HG03280 (cell line): ENCODE data around the gene TULP1.

Source experiments
- ATAC-seq: cut with Tn5 transposase; IDR thresholded peaks from one replicate; pipeline ENCODE4 v1.9.1; 2021; ENCODE audit warnings: mild to moderate bottlenecking, moderate library complexity; ENCODE audit not compliant: unreplicated experiment

The TULP1 gene

DNA sequence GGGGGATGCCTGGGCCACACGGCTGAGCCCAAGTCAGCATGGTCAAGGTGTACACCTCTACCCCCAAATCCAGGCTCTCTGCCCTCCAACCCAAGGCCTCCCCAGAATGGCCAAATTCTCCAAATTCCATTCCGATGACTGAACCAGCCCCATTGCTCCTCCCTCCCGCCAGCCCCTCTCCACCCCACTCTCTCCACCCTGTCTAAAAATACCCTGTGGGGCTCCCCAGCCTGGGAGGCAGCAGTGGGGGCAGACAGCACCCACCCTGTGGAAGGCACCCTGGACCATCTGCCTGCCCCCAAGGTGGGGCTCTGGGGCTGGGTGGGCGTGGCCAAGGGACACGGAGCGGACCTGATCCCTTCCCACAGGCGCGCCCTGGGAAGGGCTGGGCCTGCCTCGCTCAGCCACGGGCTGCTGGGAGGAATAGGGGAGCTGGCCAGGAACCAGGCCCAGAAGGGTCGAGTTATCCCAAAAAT is 27.3 kb downstream of the TULP1 start:
- ATAC-seq = no peak

DNA sequence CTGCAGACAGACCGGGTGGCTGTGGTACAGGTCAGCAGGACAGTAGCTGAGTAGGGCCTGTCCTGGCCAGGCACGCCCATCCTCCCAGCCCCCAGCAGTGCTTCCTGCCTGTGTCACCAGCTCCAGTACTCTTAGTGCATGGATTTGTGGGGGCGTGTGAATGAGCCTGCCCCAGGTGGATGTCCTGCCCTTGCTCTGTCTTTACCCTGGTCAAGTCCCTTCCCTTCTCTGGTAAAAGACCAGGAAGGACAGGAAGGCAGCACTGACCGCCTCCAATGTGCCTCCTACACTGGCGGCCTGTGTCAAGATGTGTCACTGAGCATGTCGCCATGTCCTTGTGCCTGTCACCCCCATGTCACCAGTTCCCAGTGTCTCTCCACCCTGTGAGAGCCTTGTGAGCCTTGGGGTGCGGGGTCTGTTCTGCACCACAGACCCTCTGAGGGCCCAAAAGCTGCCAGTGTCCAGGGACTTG is 27.7 kb downstream of the TULP1 start:
- ATAC-seq = no peak

DNA sequence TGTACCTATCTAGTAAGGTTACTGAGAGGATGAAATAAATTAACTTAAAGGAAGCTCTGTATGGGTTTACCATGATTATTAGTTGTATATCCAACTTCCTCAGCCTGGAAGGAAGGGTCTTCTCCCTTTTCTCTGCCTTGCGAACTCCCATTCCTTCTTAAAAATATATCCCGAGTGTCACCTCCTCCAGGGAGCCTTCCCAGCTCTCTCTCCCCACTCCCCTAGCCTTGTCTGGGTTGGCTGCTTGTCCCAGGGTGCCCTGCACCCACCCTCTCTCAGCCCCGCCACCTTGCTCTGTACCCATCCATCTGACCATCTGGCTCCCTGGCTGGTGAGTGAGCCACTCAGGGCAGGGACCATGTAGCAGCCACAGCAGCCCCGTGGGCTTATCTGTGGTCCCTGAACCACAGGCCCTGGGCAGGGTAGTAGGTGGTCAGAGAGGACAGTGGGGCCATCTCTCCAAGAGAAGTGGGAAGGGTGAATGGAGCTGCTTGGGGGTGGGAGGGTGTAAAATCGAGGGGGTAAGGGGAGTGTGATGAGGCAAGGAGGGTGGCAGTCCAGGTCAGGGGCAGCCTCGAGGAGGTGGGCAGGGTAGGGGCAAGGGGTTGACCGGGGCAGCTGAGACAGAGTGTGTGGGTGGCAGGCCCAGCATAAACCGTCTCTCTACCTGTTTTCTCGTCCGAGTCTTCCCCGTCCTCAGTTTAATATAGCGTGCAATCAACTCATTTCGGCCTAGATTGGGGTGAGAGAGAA is 28.6 kb downstream of the TULP1 start:
- ATAC-seq = no peak

- no peak for ATAC-seq
Observed at GRCh38 chr6:35483490-35483889, 29.2 kb downstream of the TULP1 start.

DNA sequence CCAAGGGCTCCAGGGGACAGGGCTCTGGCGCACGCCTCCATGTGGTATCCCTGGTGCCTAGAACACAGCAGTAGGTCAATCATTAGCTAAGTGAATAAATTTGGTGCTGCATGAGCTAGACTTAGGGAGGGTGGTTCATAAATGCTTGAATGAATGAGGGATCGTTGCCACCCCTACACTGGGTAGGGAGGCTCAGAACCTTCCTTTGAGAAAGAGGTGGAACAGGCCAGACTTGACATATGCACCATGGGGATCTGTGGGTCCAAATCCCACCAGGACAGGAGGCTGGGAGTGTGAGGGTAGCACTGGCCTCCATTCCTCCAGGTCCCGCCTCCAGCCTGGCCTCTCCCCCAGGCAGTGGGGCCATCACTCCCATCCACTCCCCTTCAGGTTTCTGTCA is 29.6 kb downstream of the TULP1 start:
- ATAC-seq = no peak

GRCh38 chr6:35481226-35481625 is 31.5 kb downstream of the TULP1 start:
- ATAC-seq = no peak

- no peak for ATAC-seq
Observed at GRCh38 chr6:35480176-35480575, 32.5 kb downstream of the TULP1 start.

DNA sequence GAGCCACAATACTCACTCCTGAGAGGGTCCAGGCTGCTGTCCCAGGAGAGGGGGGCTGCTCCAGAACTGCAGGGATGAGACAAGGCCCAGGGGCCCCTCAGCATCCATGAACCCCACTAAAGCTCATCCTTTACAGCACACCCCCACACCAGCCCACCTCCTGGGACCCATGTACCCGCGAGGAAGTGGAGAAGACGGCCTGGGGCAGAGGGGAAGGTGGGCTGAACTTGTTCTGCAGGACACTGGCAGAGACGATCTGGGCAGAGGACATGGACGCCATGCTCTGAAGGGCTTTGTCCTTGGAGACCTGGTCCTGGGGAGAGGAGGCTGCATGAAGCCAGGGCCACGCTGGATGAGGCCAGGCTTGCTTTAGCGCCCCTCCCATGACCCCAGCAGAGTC is 34.4 kb downstream of the TULP1 start:
- no peak for ATAC-seq

DNA sequence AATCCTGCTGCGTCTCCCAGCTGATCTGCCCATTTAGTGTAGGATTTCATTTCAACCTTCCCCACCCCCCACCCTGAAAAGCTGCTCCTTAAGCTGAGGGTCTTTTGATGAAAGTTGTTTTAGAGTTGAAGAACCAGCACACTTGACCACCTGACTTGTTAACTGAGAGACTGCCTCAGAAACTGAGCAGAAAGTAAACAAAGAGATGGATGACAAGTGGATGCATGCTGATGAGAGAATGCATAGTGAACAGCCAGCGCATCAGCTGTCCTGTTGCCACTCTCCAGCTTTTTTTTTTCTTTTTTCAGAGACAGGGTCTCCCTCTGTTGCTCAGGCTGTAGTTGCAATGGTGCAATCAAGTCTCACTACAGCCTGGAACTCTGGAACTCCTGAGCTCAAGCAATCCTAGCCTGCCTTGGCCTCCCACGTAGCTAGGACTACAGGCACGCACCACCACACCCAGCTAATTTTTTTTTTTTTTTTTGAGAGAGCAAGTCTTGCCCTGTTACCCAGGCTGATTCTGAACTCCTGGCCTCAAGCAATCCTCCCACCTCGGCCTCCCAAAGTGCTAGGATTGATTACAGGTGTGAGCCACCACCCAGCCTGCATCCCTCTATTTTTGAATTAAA is 35.0 kb downstream of the TULP1 start:
- ATAC-seq = no peak

GRCh38 chr6:35477028-35477427 is 35.7 kb downstream of the TULP1 start:
- ATAC-seq = no peak

DNA sequence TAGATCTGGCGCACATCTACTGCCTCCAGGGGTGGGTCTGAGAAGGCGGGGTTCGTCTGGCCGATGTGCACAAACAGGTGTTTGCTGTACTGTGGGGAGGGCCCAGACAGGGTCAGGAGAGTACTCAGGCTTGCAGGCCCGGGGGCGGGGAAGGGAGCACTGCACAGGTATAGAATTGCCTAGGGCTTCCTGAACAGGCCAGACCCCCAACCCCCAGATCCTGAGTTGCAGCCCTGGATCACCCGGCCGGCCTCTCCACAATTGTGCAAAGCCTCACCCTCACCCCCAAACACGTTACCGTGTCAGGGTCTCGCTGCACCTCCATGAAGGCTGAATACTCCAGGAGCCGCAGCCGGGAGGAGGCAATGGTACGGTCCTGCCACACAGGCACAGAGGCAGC is 36.7 kb downstream of the TULP1 start:
- ATAC-seq = no peak

- ATAC-seq = no peak
Observed at GRCh38 chr6:35475573-35475972, 37.1 kb downstream of the TULP1 start.

DNA sequence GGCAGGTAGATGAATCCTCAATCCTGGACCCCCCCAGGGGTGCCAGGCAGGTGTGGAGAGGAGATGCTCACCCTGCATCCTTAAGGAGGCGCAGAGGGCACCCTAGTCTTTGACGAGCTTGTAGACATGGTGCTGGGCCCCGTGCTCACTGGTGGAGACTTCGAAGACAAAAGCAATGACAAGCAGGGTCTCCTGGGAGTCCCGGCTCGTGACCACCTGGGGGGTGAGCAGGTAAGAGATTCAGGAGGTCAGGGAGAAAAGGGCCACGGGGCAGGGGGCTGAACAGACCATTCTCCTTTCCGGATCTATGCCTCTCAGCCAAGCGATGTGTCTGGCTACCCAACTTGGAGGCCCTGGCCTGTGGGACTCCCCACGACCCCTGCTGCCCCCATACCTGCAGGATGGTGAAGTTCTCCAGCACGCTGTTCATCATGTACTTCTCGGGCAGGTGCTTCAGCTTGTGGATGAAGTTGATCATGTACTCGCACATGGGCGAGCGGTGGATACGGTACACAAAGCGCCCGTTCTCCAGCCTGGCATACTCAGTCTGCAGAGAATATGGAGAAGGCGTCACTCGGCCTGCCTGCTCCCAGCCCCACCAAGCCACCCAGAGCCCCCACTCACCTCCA is 37.6 kb downstream of the TULP1 start:
- no peak for ATAC-seq

DNA sequence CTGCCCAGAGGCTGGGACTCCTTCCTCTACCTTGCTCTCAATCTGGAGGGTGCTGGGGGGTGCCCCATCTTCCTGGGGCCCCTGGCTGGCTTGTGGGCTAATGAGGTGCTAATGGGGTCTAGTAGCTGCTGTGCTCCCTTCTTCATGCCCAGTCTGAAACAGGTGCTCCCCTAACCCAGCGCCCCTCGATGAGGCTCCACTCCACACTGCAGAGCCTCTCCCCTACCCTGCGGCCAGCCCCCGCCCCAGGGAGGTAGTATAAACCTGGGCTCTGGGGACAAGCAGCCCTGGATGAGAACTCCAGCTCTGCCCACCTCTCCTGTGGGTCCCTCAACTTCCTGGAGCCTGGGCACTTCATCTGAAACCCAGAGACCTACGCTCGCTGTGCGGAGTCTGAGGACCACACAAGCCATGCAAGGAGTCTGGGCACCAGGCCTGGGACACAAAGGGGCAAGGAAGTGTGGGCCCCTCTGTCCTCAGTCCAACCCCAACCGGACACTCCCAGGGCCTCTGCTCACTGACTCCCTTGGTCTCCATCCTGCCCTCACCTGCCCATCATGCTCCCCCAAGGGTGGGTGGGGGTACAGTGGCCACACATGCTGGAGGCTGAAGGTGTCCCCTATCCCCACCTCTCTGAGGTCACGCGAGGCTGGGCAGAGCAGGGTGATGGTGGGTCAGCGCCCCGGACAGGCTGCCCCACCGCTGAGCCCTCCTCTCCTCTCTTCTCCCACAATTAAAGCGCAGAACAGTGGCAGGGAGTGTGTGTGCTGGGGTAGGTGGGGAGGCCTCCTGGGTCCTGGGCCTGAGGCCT is 38.4 kb downstream of the TULP1 start:
- no peak for ATAC-seq

DNA sequence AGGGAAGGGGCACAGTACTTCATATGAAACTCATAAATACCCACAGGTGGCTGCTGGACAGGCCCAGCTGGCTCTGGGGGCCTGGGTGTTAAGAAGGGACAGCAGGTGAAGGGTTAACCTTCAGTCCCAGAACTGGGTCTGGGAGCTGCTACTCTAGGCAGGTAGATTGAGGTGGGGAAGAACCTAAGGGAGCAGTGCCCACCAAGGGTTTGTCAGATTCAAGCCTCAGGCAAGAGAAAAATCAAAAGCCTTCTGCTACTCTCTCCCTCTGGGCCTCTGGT is 38.9 kb downstream of the TULP1 start:
- ATAC-seq = no peak

GRCh38 chr6:35473075-35473849 is 39.4 kb downstream of the TULP1 start:
- no peak for ATAC-seq

DNA sequence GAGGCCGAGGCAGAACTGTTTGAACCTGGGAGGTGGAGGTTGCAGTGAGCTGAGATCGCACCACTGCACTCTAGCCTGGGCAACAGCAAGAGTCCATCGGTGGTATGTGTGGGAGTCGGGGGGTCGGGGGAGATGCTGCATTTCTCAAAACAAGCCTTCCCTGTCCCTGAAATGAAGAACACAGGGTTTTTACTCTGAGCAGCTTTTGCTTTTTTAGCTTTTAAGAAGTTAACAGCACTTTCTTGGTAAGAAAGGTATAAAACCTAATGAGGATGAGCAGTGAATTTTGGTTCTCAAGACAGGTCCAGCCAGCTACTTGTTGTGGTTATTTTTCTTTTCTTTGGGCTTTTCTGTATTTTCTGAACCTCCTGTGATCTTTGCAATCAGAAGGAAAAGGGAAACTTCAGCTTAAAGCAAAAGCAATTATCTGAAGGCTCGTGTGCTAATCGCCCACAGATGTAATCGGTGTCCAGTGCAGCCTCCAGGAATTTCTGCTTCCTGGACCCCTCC is 40.8 kb downstream of the TULP1 start:
- ATAC-seq = no peak

GRCh38 chr6:35470663-35471120 is 42.0 kb downstream of the TULP1 start:
- no peak for ATAC-seq

DNA sequence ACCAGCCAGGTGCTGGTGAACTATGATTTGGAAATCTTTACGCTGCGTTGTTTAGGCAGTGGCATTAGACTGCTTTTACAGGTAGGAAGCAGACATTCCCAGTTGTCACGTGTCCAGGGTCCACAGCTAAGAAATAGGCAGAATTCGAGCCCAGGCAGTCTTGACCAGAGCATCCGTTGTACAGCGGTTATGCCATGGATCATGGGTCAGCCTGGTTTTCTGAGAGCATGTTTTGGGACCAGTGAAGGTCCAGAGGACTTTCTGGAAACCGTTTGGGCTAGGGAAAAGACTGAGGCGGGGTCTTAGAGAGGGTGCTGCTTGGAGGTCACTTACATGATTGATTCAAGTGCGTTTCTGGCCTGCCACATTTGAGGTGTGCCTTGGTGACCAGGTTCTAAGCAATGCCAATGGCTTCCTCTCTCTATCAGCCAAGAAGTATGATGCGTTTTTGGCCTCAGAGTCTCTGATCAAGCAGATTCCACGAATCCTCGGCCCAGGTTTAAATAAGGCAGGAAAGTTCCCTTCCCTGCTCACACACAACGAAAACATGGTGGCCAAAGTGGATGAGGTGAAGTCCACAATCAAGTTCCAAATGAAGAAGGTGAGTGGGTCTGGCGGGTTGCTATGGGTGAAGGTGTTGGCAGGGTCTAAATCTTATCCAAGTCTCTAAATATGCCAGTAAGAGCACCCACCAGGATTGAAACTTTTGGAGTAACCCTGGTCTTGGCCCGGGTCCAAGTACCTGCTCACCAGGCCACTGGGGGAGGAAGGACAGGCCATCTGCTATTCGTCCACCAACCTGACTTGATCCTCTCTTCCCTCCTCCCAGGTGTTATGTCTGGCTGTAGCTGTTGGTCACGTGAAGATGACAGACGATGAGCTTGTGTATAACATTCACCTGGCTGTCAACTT is 42.7 kb downstream of the TULP1 start:
- no peak for ATAC-seq
